Thyroid gland (tissue), 4 donors: Measurements from ENCODE around the gene CLEC19A. TPM values are rescaled to one million over a fixed set of nuclear protein-coding genes. Genes with fewer than 3 reads are reported as not detected.

Source experiments
- DNase-seq, 2 donors: peaks; one replicate each; pipeline ENCODE4 v3.0.0-alpha.2; 2019
- H3K27ac ChIP-seq, 3 donors: fragments of 200-600 bp; sonication (generic); 1 replicate in 2 of 3; 2 replicates in 1 of 3; pipeline ENCODE4 v1.5.1; 2016 to 2019; ENCODE audit warnings: mild to moderate bottlenecking in 1 of 3, moderate library complexity in 1 of 3
- H3K27me3 ChIP-seq: fragments of 200-600 bp; sonication (generic); one replicate; pipeline ENCODE4 v1.5.1; 2019
- H3K36me3 ChIP-seq, 2 donors: fragments of 200-600 bp; sonication (generic); one replicate each; pipeline ENCODE4 v1.5.1; 2016 to 2019
- H3K4me1 ChIP-seq, 2 donors: fragments of 200-600 bp; sonication (generic); one replicate each; pipeline ENCODE4 v1.5.1; 2017 to 2019
- H3K4me3 ChIP-seq, 3 donors: fragments of 200-600 bp; sonication (generic); replicated peaks in 1 of 3; 1 replicate in 2 of 3; 2 replicates in 1 of 3; pipeline ENCODE4 v1.5.1; 2016; ENCODE audit warnings: mild to moderate bottlenecking in 1 of 3
- H3K9me3 ChIP-seq: fragments of 200-600 bp; sonication (generic); one replicate; pipeline ENCODE4 v1.5.1; 2017
- POLR2A ChIP-seq, 2 donors: fragments of 450-650 bp; IDR thresholded peaks; one replicate each; pipeline ENCODE4 v1.6.1; 2017; ENCODE audit warnings: antibody characterized with exemption in 2 of 2, mild to moderate bottlenecking in 2 of 2, moderate library complexity in 1 of 2
- WGBS, 2 donors: methylation state at CpG; one replicate each; pipeline ENCODE4 v1.1.5; 2017; 5-methylcytosine and 5-hydroxymethylcytosine counted together
- intact Hi-C: fragments of 100-400 bp; cut with DNase I; formaldehyde crosslinking; loops from one replicate; pipeline ENCODE4 v1.15.1; 2023
- total RNA-seq, 4 donors: library from RNA; depleted of rRNA; stranded (reverse); fragments of >200 nt; gene quantifications; one replicate each; pipeline ENCODE4 v1.2.3, GENCODE V29; 2016
- TF ChIP-seq, protein P1 (sequence below), 6 experiments: fragments of 200-600 bp in 3 of 6; fragments of 450-650 bp in 3 of 6; sonication (generic) in 3 of 6; IDR thresholded peaks; one replicate each; pipeline ENCODE4 v1.5.1; 2016 to 2019; ENCODE audit warnings: antibody characterized with exemption in 6 of 6, mild to moderate bottlenecking in 2 of 6, inconsistent platforms in 1 of 6, moderate library complexity in 1 of 6

The CLEC19A gene
- total RNA-seq, 4 donors from 2014 or later: not detected

DNA sequence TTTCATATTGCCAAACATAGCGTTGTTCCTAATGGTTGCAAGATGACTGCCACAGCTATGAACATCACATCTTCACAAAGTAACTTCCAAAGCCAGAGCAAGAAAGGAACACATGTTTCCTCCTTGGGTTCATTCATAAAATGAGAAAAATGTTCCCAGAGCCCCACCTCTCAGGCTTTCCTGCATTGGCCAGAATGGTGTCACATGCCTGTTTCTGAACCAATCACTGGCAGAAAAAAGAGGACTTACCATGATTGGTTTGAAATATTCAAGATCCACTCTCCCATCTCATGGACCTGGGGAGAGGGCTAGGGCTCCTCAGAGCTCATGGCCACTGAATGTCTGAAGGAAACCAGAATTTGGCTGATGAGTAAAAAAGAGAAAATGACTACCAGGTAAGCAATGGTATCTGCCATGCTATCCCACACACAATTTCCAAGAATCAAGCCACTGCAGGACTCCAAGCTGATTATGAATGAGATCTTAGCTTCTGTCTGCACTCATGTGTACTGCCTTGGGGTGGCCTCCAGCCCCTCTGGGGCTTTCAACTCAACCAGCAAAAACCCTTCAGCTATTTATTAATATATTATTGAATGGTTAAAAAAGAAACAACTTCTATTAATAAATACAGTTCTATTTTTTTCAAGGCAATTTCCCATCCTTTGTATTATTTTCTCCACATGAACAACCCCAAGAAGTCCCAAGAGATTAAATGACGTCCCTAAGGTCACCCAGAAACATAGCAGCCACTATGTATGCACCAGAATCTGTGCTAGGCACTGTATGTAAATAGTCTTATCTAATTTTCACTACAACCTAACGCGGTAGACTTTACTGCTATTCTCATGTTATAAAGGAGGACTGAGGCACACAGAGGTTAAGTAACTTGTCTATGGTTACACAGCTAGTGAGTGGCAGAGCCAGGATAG is 70.8 kb downstream of the CLEC19A start:
- Histone ChIP-seq H3K27me3 (no peaks in the 10 kb centered on the region), H3K4me3 (no peak overlapping the region), H3K4me1 (no peaks in the 10 kb centered on the region), H3K9me3 (no peaks in the 10 kb centered on the region), H3K27ac (no peak overlapping the region), H3K36me3 (no peaks in the 10 kb centered on the region)
- intact Hi-C loops: no loop called here
- TF ChIP-seq, protein P1, sequence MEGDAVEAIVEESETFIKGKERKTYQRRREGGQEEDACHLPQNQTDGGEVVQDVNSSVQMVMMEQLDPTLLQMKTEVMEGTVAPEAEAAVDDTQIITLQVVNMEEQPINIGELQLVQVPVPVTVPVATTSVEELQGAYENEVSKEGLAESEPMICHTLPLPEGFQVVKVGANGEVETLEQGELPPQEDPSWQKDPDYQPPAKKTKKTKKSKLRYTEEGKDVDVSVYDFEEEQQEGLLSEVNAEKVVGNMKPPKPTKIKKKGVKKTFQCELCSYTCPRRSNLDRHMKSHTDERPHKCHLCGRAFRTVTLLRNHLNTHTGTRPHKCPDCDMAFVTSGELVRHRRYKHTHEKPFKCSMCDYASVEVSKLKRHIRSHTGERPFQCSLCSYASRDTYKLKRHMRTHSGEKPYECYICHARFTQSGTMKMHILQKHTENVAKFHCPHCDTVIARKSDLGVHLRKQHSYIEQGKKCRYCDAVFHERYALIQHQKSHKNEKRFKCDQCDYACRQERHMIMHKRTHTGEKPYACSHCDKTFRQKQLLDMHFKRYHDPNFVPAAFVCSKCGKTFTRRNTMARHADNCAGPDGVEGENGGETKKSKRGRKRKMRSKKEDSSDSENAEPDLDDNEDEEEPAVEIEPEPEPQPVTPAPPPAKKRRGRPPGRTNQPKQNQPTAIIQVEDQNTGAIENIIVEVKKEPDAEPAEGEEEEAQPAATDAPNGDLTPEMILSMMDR (IDR thresholded peaks at IDR 0.05): no peak
- TF ChIP-seq POLR2A (IDR thresholded peaks at IDR 0.05): no peak
- DNase-seq: no peak
- WGBS, 2 donors: 76 to 79% methylated on average over 4 of the region's 4 CpGs

DNA sequence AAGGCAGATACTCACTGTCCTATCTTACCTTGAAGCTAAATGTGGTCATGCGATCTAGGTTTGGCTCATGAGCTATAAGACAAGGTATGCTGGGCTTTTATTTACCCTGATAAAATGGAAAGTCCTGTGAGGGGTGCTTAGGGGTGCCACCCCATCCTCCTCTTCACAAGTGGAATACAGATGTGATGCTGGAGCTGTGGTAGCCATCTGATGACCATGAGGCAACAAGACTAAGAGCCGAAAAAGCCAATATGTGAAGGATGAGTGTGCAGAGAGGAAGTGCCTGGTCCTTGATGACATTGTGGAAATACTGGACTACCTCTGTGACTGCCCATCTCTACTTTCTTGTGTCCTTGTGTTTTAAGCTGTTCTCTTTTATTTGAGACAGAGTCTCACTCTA is 74.0 kb downstream of the CLEC19A start:
- no peaks in the 10 kb centered on the region for H3K9me3 ChIP-seq
- H3K27me3 ChIP-seq: no peaks in the 10 kb centered on the region
- no peak overlapping the region for H3K4me3 ChIP-seq
- no peaks in the 10 kb centered on the region for H3K4me1 ChIP-seq
- TF ChIP-seq POLR2A (IDR thresholded peaks at IDR 0.05): no peak
- TF ChIP-seq, protein P1 (IDR thresholded peaks at IDR 0.05): no peak
- no peak for DNase-seq
- H3K36me3 ChIP-seq: no peaks in the 10 kb centered on the region
- intact Hi-C loops: no loop called here
- no peak overlapping the region for H3K27ac ChIP-seq
- 93 to 95% methylated on average over 2 of the region's 2 CpGs for WGBS, 2 donors

Other genes starting within 250 kb of the CLEC19A start
- gene COQ7, start 218.1 kb upstream of the CLEC19A start, total RNA-seq: 10 to 100 TPM; 26.4 to 41.9 (median 38.4) TPM
- 10 to 100 TPM; 34.2 to 47.0 (median 39.7) TPM for gene ITPRIPL2, start 171.8 kb upstream of the CLEC19A start, total RNA-seq
- 10 to 100 TPM in 1 of 4 donors, 1 to 10 TPM in 3; 2.8 to 17.2 (median 8.6) TPM for gene SYT17, start 117.5 kb upstream of the CLEC19A start, total RNA-seq
- gene TMC5, start 132.2 kb downstream of the CLEC19A start, total RNA-seq: 1 to 10 TPM in 3 of 4 donors, under 1 TPM in 1; 0.29 to 4.0 (median 1.4) TPM
- 10 to 100 TPM; 57.3 to 80.9 (median 68.8) TPM for gene GDE1, start 236.4 kb downstream of the CLEC19A start, total RNA-seq
- gene CCP110, start 238.2 kb downstream of the CLEC19A start, total RNA-seq: 10 to 100 TPM; 19.5 to 27.8 (median 24.0) TPM